LNCaP clone FGC (cell line): ENCODE results near the gene HLA-B.

Experiments used
- DNase-seq: peaks from one replicate; pipeline ENCODE4 v3.0.0-alpha.2; 2011; ENCODE audit warnings: low read depth
- H3K4me3 ChIP-seq: 2 replicates; pipeline ENCODE4 v1.5.1; 2011; ENCODE audit warnings: mild to moderate bottlenecking, low read depth, low read length, control low read depth
- CTCF ChIP-seq: IDR thresholded peaks from 2 replicates; pipeline ENCODE4 v1.5.1; 2012; ENCODE audit warnings: mild to moderate bottlenecking; ENCODE audit not compliant: control insufficient read depth, insufficient read depth; ENCODE audit errors: extremely low read depth

Gene HLA-B

DNA sequence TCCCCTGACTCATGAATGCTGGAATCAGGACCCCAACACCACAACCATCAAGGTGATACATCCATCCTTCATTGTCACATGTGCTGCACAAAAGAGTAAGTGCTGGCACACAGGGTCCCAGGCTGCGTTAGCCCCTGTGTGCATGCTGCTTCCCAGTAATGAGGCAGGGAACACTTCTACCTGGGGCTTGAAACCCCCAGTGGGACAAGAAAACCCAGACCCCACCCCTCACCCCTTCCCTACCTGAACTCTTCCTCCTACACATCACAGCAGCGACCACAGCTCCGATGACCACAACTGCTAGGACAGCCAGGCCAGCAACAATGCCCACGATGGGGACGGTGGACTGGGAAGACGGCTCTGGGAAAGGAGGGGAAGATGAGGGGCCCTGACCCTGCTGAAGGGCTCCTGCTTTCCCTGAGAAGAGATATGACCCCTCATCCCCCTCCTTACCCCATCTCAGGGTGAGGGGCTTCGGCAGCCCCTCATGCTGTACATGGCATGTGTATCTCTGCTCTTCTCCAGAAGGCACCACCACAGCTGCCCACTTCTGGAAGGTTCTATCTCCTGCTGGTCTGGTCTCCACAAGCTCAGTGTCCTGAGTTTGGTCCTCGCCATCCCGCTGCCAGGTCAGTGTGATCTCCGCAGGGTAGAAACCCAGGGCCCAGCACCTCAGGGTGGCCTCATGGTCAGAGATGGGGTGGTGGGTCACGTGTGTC lies 2.0 kb downstream of the HLA-B start:
- no peak for TF ChIP-seq CTCF
- no peak overlapping the region for H3K4me3 ChIP-seq
- DNase-seq: no peak

GRCh38 chr6:31354158-31354863 lies 2.7 kb downstream of the HLA-B start:
- no peak for TF ChIP-seq CTCF
- H3K4me3 ChIP-seq: no peak overlapping the region
- DNase-seq: no peak

GRCh38 chr6:31353384-31353945 lies 3.5 kb downstream of the HLA-B start:
- H3K4me3 ChIP-seq: no peak overlapping the region
- no peak for TF ChIP-seq CTCF
- no peak for DNase-seq

GRCh38 chr6:31352683-31353383 lies 4.1 kb downstream of the HLA-B start:
- no peak for TF ChIP-seq CTCF
- H3K4me3 ChIP-seq: no peak overlapping the region
- no peak for DNase-seq

- DNase-seq: no peak
- no peak for TF ChIP-seq CTCF
- H3K4me3 ChIP-seq: no peak overlapping the region
These were observed 4.7 kb downstream of the HLA-B start for GRCh38 chr6:31352310-31352682.

DNA sequence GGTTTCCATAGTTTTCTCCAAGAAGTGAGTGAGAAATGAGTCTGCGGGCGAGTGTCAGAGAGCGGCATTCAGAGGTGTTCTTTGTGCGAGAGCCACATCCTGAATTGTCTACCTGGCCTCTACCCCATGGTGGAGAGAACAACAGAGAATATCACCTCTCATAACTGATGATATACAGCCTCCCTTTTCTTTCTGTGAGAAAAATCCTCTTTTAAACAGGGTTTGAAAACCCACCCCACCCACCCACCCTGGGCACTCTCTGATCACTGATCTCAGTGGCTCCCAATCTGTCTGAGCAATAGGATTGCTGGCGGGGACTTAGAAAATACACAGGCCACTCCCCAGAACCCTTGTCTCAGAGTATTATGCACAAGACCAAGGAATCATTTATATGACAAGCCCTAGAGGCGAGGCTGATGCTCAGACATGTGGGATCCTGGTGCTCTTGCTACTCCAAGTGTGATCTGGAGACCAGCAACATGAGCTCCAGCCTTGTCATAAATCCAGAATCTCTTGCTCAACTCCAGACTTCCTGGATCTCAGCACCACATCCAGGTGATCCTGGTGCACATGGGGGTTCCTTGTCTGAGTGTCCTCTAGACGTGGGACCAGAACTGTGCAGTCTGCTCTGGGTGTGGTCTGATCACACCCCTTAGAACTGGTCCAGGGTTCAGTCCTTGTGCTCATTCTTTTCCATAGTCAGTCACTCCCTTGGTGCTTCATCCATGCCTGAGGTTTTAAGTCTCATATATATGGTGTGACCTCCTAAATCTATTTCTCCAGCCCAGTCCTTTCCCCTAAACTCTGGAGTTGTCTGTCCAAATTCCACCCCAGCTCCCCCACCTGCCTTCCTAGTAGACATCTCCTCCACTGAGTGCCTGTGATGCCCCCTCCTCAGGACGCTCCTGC lies 5.3 kb downstream of the HLA-B start:
- no peak for DNase-seq
- no peak for TF ChIP-seq CTCF
- H3K4me3 ChIP-seq: no peak overlapping the region
